ENCODE results near the gene GALNT17. TPM values are rescaled to one million over a fixed set of nuclear protein-coding genes. Genes with fewer than 3 reads are reported as not detected.
A peak's percentile ranks its signal among the peaks of the same experiment; 100 is the strongest.

GALNT17 gene
- total RNA-seq (2014; rRNA removed; shearing (Covaris generic)), result not detected in 2 replicates

- in situ Hi-C loops (cut with HindIII; ENCODE audit: low sequenced_read_pairs), result no loop called here
- DNase-seq (ENCODE audit: low spot score), result no peak
Observed at GRCh38 chr7:71132127-71132376, at the start of gene GALNT17. TSS of gene GALNT17 (plus strand) at chr7:71132144.

DNA sequence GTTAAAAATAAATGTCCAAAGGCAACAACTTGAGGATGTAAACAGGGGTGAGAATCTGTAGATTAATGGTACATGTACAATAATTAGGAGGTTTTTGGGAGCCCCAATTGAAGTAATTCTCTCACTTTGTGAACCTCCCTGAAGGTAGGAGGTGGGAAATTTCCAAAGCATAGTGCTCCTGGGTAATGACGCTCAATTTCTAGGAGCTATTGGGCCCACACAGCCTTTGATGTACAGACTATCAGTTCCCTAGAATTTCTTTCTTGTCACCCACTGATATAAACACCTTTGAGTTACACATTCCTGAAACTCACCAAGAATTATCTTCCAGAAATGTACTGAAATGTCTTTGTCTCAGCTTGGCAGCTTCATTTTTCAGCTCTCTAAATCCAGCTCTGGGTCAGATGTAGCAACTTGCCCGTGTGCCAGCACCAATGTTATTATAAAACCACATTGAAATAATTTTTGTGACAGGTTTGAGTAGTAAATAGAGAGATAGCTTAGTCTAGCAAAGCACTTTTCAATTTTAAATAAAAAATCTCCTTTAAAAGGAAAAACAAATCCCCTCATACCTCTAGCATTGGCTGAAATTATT, 36.6 kb upstream of the GALNT17 start:
- in situ Hi-C loops (cut with HindIII; ENCODE audit: low sequenced_read_pairs), result no loop called here
- DNase-seq (ENCODE audit: low spot score), result peak; percentile 74

GRCh38 chr7:71096351-71096750, 35.6 kb upstream of the GALNT17 start:
- DNase-seq (ENCODE audit: low spot score), result peak; percentile 92
- in situ Hi-C loops (cut with HindIII; ENCODE audit: low sequenced_read_pairs), result no loop called here

DNA sequence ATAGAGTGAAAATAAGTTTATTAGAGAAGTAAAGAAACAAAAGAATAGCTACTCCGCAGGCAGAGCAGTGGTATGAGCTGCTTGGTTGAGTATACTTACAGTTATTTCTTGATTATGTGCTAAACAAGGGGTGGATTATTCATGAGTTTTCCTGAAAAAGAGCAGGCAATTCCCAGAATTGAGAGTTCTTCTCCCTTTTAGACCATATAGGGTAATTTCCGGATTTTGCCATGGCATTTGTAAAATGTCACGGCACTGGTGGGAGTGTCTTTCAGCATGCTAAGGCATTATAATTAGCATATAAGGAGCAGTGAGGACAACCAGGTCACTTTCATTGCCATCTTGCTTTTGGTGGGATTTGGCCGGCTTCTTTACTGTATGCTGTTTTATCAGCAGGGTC, 25.7 kb upstream of the GALNT17 start:
- in situ Hi-C loops (cut with HindIII; ENCODE audit: low sequenced_read_pairs), result no loop called here
- DNase-seq (ENCODE audit: low spot score), result no peak

DNA sequence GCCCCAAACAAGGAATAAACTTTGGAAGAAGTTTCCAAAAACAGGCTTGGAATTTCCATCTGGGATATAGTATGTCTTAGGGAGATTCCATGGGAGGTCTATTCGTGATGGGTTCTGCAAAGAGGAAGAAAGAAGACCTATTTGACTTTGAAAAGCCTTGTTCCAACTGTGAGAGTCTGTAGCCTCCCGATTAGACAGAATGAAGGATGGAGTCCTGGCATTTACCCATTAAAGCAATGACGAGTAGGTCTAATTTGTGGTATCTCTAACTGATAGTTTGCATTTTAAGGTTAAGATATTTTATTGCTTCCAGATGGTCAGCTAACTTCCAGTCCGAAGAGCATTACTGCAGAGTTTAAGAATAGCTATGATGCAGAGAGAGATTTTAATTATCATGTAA, 19.5 kb upstream of the GALNT17 start:
- in situ Hi-C loops (cut with HindIII; ENCODE audit: low sequenced_read_pairs), result no loop called here
- DNase-seq (ENCODE audit: low spot score), result no peak

- in situ Hi-C loops (cut with HindIII; ENCODE audit: low sequenced_read_pairs), result no loop called here
- DNase-seq (ENCODE audit: low spot score), result no peak
Observed at GRCh38 chr7:71120096-71120495, 11.8 kb upstream of the GALNT17 start.

GRCh38 chr7:71129126-71129525, 2.8 kb upstream of the GALNT17 start:
- no peak for DNase-seq (ENCODE audit: low spot score)
- in situ Hi-C loops (cut with HindIII; ENCODE audit: low sequenced_read_pairs), result no loop called here

DNA sequence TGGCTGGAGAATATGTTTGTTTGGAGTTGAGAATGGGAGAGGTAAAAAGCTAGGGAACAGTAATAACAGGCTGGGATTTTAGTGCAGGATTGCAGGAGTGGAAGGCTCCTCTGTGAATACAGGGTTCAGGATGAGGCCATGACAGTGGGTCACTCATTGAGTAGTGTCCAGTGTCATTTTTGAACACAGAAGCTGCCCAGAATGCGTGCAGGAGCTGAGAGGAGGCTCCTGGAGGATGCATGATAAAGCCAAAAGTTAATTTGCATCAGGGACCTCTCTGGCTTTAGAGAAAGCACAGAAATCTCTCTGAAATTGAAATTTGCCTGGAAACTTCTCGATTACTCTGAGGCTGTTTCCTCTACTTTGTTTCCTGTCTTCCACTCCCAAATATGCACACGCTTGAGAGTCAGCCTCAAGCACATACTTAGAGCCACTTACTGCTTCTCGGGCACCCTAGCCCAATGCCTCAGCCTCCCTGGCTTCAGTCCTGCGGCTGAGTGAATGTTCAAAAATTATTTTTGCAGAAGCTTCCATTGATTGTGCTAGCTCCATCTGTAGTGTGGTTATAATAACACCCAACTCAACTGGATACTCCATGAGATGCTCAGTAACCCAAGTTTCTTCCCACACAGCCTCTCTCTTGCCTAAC, 1.8 kb upstream of the GALNT17 start:
- in situ Hi-C loops (cut with HindIII; ENCODE audit: low sequenced_read_pairs), result no loop called here
- DNase-seq (ENCODE audit: low spot score), result peak; percentile 34

GRCh38 chr7:71131256-71132126, 453 bp upstream of the GALNT17 start:
- DNase-seq (ENCODE audit: low spot score), result peak; percentile 86
- in situ Hi-C loops (cut with HindIII; ENCODE audit: low sequenced_read_pairs), result no loop called here

DNA sequence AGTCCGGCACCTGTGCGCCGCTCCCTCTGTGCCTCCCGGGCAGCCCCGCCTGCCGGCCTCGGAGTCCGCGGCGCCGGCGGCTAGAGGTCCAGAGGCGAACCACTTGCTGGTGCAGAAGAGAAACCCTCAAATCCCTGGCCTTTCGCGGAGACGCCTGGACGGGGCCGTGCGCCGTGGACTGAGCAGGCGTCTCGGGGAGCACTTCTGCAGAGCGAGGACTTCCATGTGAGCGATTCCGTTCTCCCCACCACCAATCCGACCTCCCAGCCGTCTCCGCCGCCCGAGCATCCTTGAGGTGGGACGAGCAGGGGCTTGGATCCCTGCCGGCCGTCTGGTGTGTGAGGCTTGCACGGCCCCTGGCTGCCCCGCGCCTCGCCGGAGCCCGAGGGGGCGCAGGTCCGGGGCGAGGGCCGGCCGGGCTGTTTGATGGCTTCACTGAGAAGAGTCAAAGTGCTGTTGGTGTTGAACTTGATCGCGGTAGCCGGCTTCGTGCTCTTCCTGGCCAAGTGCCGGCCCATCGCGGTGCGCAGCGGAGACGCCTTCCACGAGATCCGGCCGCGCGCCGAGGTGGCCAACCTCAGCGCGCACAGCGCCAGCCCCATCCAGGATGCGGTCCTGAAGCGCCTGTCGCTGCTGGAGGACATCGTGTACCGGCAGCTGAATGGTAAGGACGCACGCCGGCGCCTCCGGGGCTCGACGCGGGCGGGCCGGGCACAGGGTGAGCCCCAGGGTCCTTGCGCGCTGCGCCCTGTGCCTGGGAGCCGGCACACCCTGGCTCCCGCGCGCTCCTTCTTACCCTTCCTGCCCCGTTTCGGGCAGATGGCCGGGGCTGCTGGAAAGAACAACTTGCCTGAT, 660 bp downstream of the GALNT17 start:
- in situ Hi-C loops (cut with HindIII; ENCODE audit: low sequenced_read_pairs), result no loop called here
- DNase-seq (ENCODE audit: low spot score), result peak; percentile 65

- in situ Hi-C loops (cut with HindIII; ENCODE audit: low sequenced_read_pairs), result no loop called here
- DNase-seq (ENCODE audit: low spot score), result peak; percentile 57
Observed at GRCh38 chr7:71133232-71133622, 1.3 kb downstream of the GALNT17 start.

DNA sequence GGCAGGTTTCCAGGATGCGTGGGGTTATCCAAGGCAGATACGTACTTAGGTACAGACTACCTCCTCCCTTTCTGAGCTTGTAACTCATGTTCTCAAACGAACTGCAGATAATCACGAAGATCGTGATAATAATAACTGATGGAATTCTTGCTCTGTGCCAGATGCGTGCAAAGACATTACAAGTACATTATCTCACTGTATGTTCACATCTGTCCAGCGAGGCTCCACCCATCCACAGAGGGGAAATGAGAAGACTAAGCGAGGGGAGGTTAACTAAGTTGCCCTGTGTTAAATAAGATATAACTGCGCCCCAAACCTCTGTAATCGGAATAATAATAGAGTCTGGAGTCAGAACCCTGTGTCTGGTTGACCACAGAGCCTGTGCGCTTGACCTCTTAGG, 1.9 kb downstream of the GALNT17 start:
- in situ Hi-C loops (cut with HindIII; ENCODE audit: low sequenced_read_pairs), result no loop called here
- DNase-seq (ENCODE audit: low spot score), result no peak

DNA sequence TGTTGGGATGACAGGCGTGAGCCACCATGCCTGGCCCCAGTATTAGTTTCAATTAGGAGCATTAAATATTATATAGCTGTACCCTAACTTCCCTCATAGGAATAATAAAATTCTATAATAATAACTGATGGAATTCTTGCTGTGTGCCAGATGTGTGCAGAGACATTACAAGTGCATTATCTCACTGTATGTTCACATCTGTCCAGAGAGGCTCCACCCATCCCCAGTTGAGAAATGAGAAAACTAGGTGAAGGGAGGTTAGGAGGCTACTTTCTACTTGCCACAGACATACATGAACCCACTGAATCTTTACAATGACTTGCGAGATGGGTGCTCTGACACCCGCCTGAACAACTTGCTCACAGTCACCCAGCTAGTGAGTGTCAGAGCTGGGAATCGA, 3.2 kb downstream of the GALNT17 start:
- in situ Hi-C loops (cut with HindIII; ENCODE audit: low sequenced_read_pairs), result no loop called here
- no peak for DNase-seq (ENCODE audit: low spot score)

GRCh38 chr7:71135663-71136062, 3.7 kb downstream of the GALNT17 start:
- DNase-seq (ENCODE audit: low spot score), result peak; percentile 60
- in situ Hi-C loops (cut with HindIII; ENCODE audit: low sequenced_read_pairs), result no loop called here

DNA sequence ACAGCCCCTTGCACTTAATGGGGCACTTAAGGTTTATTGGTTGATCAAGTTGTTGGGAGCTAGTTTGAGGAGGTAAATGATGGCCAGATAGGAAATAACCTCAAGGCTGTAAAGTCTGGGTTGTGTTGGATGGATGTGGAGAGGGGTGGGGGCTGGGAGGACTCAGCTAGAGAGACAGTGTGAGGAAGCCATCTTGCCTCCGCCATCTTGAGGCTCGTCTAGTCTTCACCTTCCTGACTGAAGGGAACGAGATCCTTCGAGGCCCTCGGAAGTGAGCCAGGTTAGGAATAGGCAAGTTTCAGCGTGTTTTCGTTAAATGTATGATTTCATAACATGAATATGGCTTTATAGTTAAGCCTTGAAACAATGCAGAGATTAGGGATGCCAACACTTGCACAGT, 5.5 kb downstream of the GALNT17 start:
- DNase-seq (ENCODE audit: low spot score), result no peak
- in situ Hi-C loops (cut with HindIII; ENCODE audit: low sequenced_read_pairs), result no loop called here

- no peak for DNase-seq (ENCODE audit: low spot score)
- in situ Hi-C loops (cut with HindIII; ENCODE audit: low sequenced_read_pairs), result no loop called here
Observed at GRCh38 chr7:71140264-71140663, 8.3 kb downstream of the GALNT17 start.

DNA sequence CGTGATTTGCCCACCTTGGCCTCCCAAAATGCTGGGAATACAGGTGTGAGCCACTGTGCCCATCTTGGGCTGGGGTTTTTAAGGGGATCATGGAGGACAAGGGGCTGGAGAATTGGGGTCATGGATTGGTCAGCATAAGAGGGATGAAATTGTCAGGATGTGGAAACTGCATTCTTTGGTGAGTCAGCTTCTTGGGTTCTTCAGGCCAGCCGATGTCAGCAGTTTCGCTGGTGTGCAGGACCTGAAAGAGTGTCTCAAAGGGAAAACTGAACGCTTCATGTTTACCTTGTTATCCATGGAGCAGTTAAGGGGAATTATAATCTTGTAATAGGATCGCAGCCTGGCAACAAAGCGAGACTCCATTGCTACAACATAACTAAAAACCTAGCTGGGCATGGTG, 13.0 kb downstream of the GALNT17 start:
- DNase-seq (ENCODE audit: low spot score), result no peak
- in situ Hi-C loops (cut with HindIII; ENCODE audit: low sequenced_read_pairs), result no loop called here

GRCh38 chr7:71145906-71146901, 14.3 kb downstream of the GALNT17 start:
- DNase-seq (ENCODE audit: low spot score), result peak; percentile 74
- in situ Hi-C loops (cut with HindIII; ENCODE audit: low sequenced_read_pairs), result no loop called here

DNA sequence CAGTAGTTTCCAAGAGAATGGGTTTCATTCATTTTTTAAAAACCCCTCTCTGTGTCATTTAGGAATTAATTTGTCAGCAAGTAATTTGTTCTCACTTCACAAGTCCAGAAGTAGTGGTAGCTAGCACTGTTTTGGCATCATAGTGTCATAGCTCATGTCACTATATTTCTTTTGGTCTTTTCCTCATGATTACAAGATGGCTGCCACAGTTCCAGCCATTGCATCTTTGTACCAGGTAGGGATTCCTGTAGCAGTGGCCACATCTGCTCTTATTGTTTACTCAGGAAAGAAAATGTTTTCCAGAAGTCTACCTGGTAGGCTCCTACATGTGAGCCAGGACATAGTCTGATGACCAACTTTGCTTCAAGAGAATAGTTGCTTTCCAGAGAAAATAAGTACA, 16.2 kb downstream of the GALNT17 start:
- in situ Hi-C loops (cut with HindIII; ENCODE audit: low sequenced_read_pairs), result no loop called here
- no peak for DNase-seq (ENCODE audit: low spot score)

Measured in G401 (cell line).